Measurements from ENCODE around the gene TRNAU1AP.

DNA sequence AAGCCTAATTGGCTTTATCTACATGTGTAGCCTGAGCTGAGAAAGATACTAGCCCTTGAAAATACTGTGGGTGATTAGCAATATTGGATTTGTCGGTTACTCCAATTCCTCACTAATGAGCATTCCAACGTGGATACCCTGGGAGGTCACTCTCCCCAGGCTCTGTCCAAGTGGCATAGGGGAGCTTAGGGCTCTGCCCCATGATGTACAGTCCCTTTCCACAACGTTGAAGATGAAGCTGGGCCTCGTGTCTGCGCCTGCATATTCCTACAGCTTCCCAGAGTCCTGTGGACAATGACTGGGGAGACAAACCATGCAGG, 44.5 kb upstream of the TRNAU1AP start:
- TF ChIP-seq, protein P1, sequence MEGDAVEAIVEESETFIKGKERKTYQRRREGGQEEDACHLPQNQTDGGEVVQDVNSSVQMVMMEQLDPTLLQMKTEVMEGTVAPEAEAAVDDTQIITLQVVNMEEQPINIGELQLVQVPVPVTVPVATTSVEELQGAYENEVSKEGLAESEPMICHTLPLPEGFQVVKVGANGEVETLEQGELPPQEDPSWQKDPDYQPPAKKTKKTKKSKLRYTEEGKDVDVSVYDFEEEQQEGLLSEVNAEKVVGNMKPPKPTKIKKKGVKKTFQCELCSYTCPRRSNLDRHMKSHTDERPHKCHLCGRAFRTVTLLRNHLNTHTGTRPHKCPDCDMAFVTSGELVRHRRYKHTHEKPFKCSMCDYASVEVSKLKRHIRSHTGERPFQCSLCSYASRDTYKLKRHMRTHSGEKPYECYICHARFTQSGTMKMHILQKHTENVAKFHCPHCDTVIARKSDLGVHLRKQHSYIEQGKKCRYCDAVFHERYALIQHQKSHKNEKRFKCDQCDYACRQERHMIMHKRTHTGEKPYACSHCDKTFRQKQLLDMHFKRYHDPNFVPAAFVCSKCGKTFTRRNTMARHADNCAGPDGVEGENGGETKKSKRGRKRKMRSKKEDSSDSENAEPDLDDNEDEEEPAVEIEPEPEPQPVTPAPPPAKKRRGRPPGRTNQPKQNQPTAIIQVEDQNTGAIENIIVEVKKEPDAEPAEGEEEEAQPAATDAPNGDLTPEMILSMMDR (IDR thresholded peaks at IDR 0.05) = no peak
- no peak for TF ChIP-seq POLR2A (IDR thresholded peaks at IDR 0.05)
